ENCODE data around the gene FRMPD1. TPM values are rescaled to one million over a fixed set of nuclear protein-coding genes. Genes with fewer than 3 reads are reported as not detected.

FRMPD1 gene
- total and polyA plus RNA-seq, 8 donors, result 0.03 to 0.31 (median 0.18) TPM; not detected in 2

- no peak for DNase-seq
Observed at GRCh38 chr9:37663926-37664325, 13.2 kb downstream of the FRMPD1 start.

GRCh38 chr9:37667706-37668105 is 17.0 kb downstream of the FRMPD1 start:
- no peak for DNase-seq
- Histone ChIP-seq H3K4me1 (no peaks in the 10 kb centered on the region), H3K36me3 (no peaks in the 10 kb centered on the region), H3K27me3 (peaks cover 0 to 73% of the 10 kb centered on the region in 2 donors), H3K27ac (no peak overlapping the region), H3K4me3 (no peak overlapping the region), H3K9me3 (no peaks in the 10 kb centered on the region)
- TF ChIP-seq CTCF (IDR thresholded peaks at IDR 0.05), result no peak
- no peak for ATAC-seq
- intact Hi-C loops (cut with DNase I), result no loop called here

More at GRCh38 chr9:37663926-37664325, 13.2 kb downstream of the FRMPD1 start:
- Histone ChIP-seq H3K36me3 (no peaks in the 10 kb centered on the region), H3K27me3 (peaks cover 0 to 63% of the 10 kb centered on the region in 2 donors), H3K4me1 (no peaks in the 10 kb centered on the region), H3K4me3 (no peak overlapping the region), H3K27ac (no peak overlapping the region), H3K9me3 (no peaks in the 10 kb centered on the region)
- intact Hi-C loops (cut with DNase I), result no loop called here
- no peak for TF ChIP-seq CTCF (IDR thresholded peaks at IDR 0.05)
- no peak for ATAC-seq

DNA sequence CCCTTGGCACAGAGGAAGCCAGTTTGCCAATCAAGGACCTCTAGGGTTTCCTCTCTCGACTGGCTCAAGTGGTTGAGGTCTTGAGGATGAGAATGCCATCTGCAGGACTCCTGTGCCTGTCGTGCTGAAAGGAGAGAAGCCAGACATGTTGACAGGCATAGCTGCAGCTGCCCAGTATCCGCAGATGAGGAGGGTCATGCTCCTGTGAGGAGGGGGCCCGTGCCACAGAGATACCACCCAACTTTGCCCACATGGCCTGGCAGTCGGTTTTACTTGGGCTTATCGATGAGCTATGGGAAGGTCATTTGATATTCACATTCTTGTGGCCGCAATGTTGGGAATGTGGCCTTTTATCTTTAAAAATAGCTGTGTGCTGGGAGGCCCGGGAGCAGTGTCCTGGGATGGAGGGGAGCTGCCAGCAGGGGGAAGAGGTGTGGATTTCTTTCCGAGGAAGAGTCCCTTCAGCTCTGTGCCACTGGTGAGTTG is 17.4 kb downstream of the FRMPD1 start:
- no peaks in the 10 kb centered on the region for H3K9me3 ChIP-seq
- H3K4me3 ChIP-seq, result no peak overlapping the region
- no peaks in the 10 kb centered on the region for H3K36me3 ChIP-seq
- no peak for TF ChIP-seq CTCF (IDR thresholded peaks at IDR 0.05)
- DNase-seq (no peak), ATAC-seq (no peak)
- intact Hi-C loops (cut with DNase I), result no loop called here
- H3K27me3 ChIP-seq, result peaks cover 0 to 75% of the 10 kb centered on the region in 2 donors
- H3K27ac ChIP-seq, result no peak overlapping the region
- no peaks in the 10 kb centered on the region for H3K4me1 ChIP-seq

DNA sequence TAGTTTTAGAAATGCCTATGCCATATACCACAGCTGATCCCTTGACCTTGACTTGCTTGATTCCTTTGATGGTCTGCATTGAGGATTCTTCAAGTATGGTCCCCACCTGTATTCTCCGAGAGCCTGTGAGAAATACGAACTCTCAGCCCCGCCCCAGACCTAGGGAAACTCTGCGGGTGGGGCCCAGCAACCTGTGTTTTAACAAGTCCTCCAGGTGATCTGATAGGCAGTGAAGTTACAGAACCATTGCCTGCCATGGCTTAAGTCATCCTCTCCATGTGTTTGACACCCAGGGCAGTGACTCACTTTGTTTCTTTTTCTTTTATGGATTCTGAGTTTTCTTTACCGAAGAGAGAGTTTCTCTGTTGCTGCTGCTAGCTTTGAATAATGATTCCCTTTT is 18.5 kb downstream of the FRMPD1 start:
- H3K27ac ChIP-seq, result no peak overlapping the region
- no peaks in the 10 kb centered on the region for H3K9me3 ChIP-seq
- DNase-seq (no peak), ATAC-seq (no peak)
- H3K36me3 ChIP-seq, result no peaks in the 10 kb centered on the region
- no peak overlapping the region for H3K4me3 ChIP-seq
- intact Hi-C loops (cut with DNase I), result no loop called here
- TF ChIP-seq CTCF (IDR thresholded peaks at IDR 0.05), result no peak
- no peaks in the 10 kb centered on the region for H3K4me1 ChIP-seq
- H3K27me3 ChIP-seq, result peaks cover 0 to 72% of the 10 kb centered on the region in 2 donors

GRCh38 chr9:37675661-37676060 is 24.9 kb downstream of the FRMPD1 start:
- H3K4me1 ChIP-seq, result no peaks in the 10 kb centered on the region

More at GRCh38 chr9:37675661-37676060, 24.9 kb downstream of the FRMPD1 start:
- intact Hi-C loops (cut with DNase I), result no loop called here
- Histone ChIP-seq H3K27me3 (peaks cover 0 to 20% of the 10 kb centered on the region in 2 donors), H3K36me3 (no peaks in the 10 kb centered on the region), H3K4me3 (no peak overlapping the region), H3K27ac (no peak overlapping the region), H3K9me3 (no peaks in the 10 kb centered on the region)
- no peak for ATAC-seq
- no peak for DNase-seq
- no peak for TF ChIP-seq CTCF (IDR thresholded peaks at IDR 0.05)
